GM10266 (cell line): Measurements from ENCODE around the gene PIAS4.

Experiments used
- DNase-seq: peaks from one replicate; pipeline ENCODE4 v3.0.0; 2012; ENCODE audit errors: extremely low spot score
- CTCF ChIP-seq: IDR thresholded peaks from 2 replicates; pipeline ENCODE4 v1.5.1; 2012; ENCODE audit warnings: mild to moderate bottlenecking, low read depth; ENCODE audit not compliant: control insufficient read depth, insufficient read depth; ENCODE audit errors: missing control alignments

The PIAS4 gene

GRCh38 chr19:4012092-4012974 is 4.8 kb downstream of the PIAS4 start:
- no peak for DNase-seq
- no peak for TF ChIP-seq CTCF

DNA sequence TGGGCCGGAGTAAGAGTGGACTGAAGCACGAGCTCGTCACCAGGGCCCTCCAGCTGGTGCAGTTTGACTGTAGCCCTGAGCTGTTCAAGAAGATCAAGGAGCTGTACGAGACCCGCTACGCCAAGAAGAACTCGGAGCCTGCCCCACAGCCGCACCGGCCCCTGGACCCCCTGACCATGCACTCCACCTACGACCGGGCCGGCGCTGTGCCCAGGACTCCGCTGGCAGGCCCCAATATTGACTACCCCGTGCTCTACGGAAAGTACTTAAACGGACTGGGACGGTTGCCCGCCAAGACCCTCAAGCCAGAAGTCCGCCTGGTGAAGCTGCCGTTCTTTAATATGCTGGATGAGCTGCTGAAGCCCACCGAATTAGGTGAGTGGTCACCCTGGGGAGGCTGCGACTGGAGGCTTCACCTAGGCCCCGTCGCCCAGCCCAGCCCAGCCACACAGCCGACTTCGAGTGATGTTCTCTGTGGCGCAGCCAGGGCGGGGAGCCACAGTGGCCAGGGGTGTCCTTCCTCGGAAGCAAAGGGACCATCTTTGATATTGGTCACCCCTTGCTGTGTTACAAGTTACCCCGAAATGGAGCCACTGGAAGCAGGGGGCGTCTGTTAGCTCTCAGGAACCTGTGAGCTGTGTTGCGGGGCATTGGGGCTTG is 5.6 kb downstream of the PIAS4 start:
- DNase-seq: no peak
- no peak for TF ChIP-seq CTCF

GRCh38 chr19:4013886-4014540 is 6.5 kb downstream of the PIAS4 start:
- DNase-seq: no peak
- TF ChIP-seq CTCF: no peak

DNA sequence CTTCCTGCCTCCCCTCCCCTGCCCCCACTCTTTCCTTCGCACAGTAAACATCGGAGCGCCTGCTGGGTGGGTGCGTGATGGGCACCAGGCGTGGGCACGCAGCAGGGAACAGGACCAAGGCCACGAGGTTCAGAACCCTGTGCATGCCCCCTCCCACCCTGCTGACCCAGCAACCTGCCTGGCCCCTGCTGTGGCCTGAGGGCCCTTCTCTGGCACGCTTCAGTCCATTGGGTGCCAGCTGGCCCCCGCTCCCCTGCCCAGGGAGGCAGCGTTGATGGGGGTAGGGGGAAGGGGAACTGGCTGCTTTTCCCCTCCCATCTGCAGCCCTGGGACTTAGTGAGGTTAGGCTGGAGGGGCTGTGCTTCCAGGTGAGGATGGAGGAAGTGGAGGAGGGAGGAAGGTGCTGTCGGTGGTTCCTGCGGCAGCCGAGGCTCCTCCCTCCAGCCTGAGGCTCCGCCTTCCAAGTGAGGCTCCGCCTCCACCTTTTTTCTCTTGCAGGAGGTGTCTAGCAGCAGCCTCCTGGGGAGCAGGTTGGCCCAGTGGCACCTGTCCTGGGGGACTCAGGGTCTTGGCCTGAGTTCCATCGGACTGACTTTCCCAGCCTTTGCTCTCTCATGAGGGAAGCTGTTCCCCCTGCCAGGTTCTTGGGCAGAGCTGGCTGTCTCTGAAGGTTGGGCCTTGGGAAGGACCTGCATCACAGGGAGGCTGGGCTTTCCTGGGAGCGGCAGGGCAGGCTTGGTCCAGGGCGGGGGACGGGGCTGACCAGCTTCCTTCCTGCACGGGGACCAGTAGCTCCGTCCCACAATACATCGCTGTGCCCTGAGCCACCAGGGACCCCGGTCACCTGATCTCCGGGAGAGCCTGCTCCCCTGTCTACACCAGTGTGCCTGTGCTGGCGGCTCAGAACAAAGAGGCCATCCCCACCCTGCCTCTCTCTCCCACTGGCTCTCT is 7.3 kb downstream of the PIAS4 start:
- no peak for TF ChIP-seq CTCF
- DNase-seq: no peak

DNA sequence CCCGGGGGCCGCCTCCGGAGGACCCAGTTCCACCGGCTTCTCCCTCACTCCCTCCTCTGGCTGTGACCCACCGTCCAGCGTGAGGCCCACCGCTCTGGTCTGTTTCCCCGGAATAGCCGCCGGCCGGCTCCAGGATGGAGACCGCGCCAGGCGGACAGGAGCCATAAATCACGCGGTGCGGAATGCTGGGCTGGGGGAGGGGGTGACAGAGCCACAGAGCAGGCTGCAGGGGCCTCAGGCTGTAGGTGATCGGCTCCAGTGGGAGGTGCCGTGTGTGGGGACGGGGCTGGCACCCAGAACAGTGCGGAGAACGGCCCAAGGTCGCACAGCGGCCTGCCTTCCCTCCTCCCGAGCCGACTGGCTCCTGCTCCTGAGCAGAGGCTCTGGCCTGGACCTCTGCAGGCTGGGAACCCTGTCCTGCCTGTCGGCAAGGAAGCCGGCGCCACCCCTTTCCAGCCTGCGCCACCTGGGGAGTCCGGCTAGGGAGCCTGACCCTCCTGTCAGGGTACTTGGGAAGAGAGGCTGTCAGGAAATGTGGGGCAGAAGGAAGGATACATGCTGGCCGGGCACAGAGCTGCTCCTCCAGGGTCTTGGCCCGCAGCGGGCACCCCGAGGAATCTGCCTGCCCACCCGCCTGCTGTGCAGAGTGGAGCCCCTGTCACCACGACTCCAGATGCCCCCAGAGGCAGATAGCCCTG is 8.3 kb downstream of the PIAS4 start:
- TF ChIP-seq CTCF: no peak
- no peak for DNase-seq

- no peak for DNase-seq
- no peak for TF ChIP-seq CTCF
Observed at GRCh38 chr19:4016486-4016885, 8.9 kb downstream of the PIAS4 start.
